NCI-H1092 (cell line): ENCODE measurements around the gene JRKL.
"Not testable (repeated sequence)": the region's sequence is repeated elsewhere in the genome, so short reads cannot be mapped to it uniquely, and the experiment has no call there.

ENCODE experiments used
- DNase-seq: peaks from one replicate; lab custom pipeline; 2025; lab: John Stamatoyannopoulos, UW

JRKL gene

GRCh38 chr11:96394773-96395172 lies 5.0 kb downstream of the JRKL start:
- DNase-seq: no peak

- DNase-seq: no peak
Measured at GRCh38 chr11:96396637-96397036, 6.8 kb downstream of the JRKL start.

GRCh38 chr11:96397863-96398262 lies 8.1 kb downstream of the JRKL start:
- DNase-seq: no peak

GRCh38 chr11:96400697-96401096 lies 10.9 kb downstream of the JRKL start:
- DNase-seq: no peak

- DNase-seq: not testable (repeated sequence)
Measured at GRCh38 chr11:96411412-96411811, 21.6 kb downstream of the JRKL start.

GRCh38 chr11:96412761-96413381 lies 23.1 kb downstream of the JRKL start:
- DNase-seq: no peak

GRCh38 chr11:96413408-96413807 lies 23.6 kb downstream of the JRKL start:
- DNase-seq: no peak

- no peak for DNase-seq
Measured at GRCh38 chr11:96424693-96425092, 34.9 kb downstream of the JRKL start.

GRCh38 chr11:96430668-96431067 lies 40.9 kb downstream of the JRKL start:
- DNase-seq: no peak

GRCh38 chr11:96432654-96433053 lies 42.8 kb downstream of the JRKL start:
- not testable (repeated sequence) for DNase-seq
